HG03108 (cell line): ENCODE results near the gene PRSS57.
A peak's percentile ranks its signal among the peaks of the same experiment; 100 is the strongest.
"Not testable (repeated sequence)": the region's sequence is repeated elsewhere in the genome, so short reads cannot be mapped to it uniquely, and the experiment has no call there.

Experiments used
- ATAC-seq: cut with Tn5 transposase; IDR thresholded peaks from one replicate; pipeline ENCODE4 v1.9.1; 2021; ENCODE audit warnings: moderate library complexity; ENCODE audit not compliant: unreplicated experiment

PRSS57 gene

GRCh38 chr19:676007-676338 lies 19.3 kb downstream of the PRSS57 start:
- no peak for ATAC-seq

DNA sequence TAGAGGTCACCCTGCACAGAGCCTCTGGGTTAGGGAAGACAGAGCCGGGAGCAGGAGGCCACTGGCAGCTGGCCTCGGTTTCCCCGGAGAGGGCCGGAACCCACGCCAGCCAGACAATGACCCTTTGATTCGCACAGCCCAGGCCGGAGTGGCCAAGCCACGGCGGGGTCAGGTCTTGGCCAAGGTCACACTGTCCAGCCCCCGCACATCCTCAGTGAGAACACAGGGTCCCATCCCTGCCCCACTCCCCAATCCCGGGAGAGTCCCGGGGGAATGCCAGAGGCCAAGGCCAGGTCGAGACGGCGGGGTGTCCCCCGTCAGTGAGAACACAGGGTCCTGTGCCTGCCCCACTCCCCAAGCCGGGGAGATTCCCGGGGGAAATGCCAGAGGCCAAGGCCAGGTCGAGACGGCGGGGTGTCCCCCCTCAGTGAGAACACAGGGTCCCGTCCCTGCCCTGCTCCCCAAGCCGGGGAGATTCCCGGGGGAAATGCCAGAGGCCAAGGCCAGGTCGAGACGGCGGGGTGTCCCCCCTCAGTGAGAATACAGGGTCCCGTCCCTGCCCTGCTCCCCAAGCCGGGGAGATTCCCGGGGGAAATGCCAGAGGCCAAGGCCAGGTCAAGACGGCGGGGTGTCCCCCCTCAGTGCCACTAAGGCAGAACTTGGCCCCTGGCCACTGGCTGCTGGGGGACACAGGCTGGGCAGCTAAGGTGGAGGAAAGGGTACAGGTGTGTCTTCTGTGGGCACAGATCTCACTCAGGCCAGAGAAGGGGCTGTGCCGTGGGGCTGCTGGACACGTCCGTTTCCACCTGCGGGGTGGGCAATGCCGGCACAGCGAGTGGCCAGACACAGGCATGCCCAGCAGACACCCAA lies 20.7 kb downstream of the PRSS57 start:
- no peak for ATAC-seq

- ATAC-seq, result no peak
These were observed 24.6 kb downstream of the PRSS57 start for GRCh38 chr19:670609-671075.

- ATAC-seq, result not testable (repeated sequence)
These were observed 26.4 kb downstream of the PRSS57 start for GRCh38 chr19:668675-669434.

GRCh38 chr19:666985-667573 lies 28.2 kb downstream of the PRSS57 start:
- not testable (repeated sequence) for ATAC-seq

DNA sequence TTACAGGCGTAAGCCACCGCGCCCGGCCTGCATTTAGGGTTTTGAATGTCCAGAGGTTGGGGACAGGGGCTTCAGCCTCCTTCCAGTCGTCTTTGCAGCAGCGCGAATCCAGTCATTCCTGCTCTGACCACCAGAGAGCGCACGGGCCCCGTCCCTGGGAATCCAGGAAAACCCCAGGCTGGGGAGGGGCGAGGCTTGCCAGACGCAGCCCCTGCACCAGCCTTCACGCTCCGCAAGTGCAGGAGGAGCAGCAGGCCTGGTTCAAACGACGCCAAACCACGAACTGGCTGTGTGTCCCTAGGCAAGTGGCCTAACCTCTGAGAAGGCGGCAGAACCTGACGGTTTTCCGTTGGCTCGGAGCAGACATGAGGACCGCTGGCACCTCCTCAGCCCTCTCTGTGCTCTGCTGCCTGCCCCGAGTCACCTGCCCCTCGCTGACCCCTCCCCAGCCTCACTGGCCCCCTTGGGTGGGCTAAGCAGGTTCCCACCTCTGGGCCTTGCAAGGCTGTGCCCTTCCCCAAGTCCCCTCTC lies 30.3 kb downstream of the PRSS57 start:
- ATAC-seq, result no peak

DNA sequence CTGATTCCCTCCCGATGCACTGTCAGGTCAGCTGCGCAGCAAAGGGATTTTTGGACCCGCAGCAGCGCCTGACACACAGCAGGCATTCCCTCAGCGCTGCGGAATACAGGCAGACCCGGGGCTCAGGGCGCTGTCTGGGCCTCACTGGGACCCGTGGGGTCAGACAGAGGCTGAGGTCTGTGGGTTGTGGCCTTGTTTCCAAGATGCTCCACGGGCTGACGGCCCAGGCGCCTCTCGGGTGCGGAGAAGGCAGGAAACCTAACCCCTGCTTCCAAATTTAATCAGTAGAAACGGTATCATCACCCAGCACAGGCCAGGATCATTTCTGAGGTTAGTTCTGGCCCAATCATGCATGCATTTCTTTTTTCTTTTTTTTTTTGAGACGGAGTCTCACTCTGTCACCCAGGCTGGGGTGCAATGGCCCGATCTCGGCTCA lies 31.6 kb downstream of the PRSS57 start:
- ATAC-seq, result no peak

- peak; percentile 47 for ATAC-seq
These were observed 32.1 kb downstream of the PRSS57 start, which contains the start of gene RNF126 for GRCh38 chr19:662962-663681. Gene RNF126, minus strand, starts transcription at chr19:663214. Its CDS starts 93 bp downstream, at chr19:663121.

GRCh38 chr19:662207-662961 lies 32.9 kb downstream of the PRSS57 start:
- ATAC-seq, result peak; percentile 2

DNA sequence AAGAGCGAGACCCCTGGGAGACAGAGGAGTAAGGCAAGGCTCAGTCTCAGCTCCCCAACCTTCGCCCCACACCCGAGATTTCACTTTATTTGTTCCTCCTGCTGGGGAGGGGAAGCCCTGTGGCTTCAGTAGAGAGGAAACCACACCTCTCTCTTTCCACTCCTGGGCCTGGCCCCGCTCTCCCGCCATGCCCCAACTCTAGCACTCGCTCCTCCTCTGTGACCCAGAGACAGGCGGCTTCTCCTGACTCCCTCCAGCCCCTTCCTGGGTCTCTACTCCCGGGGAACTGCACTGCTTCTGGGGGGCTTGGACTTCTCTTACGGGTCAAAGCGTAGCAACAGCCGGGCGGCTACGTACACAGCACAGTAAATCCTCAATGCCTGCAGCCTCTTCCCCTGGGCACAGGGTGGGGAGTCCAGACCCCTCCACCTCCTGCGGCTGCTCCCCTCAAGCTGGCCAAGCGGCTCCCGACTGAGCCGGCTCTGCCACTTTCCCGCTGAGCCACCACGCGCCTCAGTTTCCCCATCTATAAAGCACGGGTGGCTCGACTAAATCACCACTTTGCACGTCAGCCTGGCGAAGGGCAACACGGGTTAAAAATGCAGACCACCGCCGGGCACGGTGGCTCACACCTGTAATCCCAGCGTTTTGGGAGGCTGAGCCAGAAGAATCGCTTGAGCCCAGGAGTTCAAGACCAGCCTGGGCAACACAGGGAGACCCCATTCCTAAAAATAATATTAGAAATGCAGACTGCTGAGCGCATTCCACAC lies 33.6 kb downstream of the PRSS57 start:
- ATAC-seq, result no peak

DNA sequence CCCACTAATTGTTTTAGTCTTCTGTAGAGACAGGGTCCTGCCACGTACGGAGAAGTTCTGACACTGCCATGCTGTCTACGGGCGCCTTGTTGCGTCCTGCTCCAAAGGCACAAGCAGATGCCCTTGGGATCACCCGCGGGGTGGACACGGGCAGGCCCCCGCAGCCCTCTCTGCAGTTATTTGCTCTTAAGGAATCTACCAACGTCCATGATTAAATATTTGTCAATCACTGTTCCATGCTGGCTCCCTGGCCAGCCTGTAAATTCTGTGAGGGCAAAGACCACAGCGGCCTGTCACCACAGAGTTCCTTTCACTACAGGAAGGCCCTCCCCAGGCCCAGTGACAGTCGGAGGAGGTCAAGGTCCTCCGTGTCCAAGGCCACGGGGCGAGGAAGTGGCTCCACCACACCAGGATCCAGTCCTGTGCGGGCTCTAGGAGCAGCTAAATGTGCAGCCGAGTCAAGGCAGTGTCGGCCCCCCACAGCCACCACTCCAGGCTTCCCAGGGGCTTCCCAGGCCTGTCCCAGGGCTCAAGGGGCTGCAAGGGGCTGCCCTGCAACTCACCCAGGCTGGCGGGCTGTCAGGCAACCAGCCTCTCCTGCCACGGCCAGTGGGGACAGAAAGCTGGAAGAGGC lies 34.3 kb downstream of the PRSS57 start:
- ATAC-seq, result no peak

DNA sequence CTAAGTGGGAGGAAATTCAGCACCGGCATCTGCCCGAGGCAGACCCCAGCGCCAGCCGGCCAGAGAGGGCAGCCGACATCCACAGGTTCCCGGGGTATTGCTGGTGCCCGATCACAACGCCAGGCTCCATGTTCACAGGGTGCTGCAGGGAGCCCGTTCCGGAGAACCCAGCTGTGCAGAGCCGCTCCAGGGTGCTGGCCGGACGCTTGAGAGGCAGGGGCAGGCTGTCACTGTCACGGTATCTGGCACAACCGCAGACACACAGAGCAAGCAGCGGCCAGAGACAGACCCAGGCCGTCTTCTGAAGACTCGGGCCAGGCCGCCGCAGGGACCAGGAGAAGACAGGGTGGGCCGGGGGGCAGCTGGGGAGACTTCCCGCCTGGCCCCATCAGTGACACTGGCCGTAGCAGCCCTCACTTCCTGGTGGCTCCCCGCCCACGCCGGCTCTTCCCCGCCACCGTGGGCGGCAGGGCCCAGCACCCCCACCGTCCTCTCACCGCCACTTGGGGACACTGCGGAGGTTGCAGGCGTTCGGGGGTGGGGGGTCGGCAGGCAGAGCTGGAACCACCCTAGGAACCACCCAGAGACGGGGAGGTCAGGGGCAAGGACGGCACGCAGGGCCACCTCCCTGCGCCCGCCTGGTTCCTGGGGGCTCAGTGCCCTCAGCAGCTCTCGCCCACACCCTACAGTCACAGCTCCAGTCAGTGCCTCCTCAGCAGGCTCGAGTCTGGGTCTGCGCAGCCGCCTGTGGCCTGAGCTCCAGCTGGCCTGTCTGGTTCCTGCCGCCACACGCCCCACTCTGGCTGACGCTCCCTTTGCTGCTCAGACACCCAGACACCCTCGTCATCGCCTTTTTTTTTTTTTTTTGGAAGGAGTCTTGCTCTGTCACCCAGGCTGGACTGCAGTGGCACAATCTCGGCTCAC lies 36.1 kb downstream of the PRSS57 start:
- ATAC-seq, result no peak

DNA sequence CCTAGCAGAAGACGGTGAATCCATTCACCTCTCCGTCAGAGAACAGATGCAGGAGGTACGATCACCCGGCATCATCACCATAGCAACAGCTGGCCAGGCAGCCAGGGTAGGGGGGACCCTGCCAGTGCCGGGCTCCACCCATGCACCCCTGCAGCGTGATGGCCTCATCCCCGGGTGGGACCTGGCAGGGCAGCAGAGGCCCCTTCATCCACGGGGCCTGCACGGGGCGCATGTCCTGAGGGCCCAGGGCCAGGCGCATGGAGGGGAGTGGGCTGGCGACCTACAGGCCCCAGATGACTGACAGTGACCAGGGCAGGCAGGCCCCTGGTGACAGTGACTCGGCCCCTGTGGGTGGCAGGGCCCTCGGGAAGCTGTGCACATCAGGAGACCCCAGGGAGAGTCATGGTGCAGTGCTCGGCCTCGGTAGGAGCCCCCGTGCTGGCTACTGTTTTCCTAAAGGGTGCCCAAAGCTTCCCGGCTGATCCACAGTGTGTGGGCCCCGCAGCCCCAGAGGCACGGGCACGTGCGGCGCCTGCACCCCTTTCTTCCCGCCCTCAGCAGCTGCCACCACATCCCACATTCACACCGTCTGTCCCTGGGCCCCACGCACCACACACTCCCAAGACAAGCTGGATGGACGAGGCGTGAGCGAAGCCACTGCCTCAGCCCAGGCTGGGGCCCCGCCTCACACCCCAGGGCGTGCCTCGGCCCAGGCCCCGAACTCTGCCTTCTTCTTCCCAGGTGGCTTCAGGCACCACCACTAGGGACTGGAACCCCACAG lies 37.0 kb downstream of the PRSS57 start:
- no peak for ATAC-seq

- ATAC-seq, result no peak
These were observed 37.6 kb downstream of the PRSS57 start for GRCh38 chr19:657611-658010.

DNA sequence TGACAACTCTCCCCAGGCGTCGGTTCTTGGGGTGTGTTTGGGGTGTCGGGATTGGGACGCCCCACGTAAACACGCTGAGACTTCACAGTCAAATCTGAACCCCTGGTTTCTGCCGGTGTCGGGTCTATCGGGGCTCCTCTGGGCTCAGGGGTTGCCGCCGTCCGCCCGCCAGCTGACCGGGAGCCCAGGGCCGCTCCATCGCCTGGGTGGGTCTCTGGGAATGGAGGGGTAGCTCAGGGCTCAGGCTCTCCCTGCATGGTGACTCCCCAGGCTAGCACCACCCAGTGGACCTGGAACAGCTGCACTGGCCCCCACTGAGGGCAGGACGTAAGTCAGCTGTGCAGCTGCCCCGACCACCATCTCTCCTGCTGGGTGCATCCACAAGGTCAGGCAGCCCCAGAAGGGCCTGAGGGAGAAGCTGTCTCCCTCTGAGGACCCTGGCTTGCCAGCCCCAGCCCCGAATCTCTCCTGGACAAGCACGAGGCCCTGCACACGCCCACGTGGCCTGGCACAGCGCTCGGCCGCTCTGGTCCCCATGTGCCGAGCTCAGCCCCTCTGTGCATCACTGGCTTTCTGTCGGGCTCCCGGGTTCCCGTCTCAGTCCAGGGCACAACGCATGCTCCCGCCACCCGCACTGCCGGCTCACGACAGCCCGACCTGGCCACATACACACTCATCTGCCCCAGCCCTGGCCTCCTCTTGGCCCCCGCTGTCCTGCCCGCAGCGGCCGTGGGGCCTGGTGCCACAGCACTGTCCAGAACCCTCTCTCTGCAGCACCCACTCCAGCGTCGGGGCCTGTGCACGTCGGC lies 38.3 kb downstream of the PRSS57 start:
- no peak for ATAC-seq

DNA sequence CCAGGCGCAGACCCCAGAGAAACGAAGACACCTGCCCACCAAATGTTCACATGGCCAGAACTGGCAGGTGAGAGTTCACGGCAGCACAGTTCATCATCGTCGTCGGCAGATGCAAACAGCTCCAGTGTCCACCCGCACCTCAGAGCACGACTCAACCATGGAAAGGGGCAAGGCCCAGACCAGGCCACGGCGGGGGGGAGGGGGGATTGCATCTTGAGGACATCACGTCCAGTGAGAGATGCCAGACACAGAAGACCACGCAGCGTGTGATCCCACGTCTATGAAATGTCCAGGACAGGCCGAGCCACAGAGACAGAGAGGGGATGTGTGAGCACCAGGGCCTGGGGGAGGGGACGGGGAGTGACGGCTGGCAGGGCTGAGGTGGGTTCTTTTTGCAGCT lies 39.6 kb downstream of the PRSS57 start:
- ATAC-seq, result no peak
